Loucy (cell line): Measurements from ENCODE around the gene ZSWIM8.

Source experiments
- H2AFZ ChIP-seq: fragments of 200-600 bp; sonication (generic); 2 replicates; pipeline ENCODE4 v1.6.0; 2016; ENCODE audit warnings: antibody characterized with exemption, mild to moderate bottlenecking, low read length, moderate library complexity
- H3F3A ChIP-seq: fragments of 200-600 bp; 2 replicates; pipeline ENCODE4 v1.6.0; 2016; ENCODE audit warnings: antibody characterized with exemption, low read depth, mild to moderate bottlenecking
- H3K27me3 ChIP-seq: fragments of 200-600 bp; sonication (generic); 2 replicates; pipeline ENCODE4 v1.6.1; 2014; ENCODE audit warnings: low read length, mild to moderate bottlenecking; ENCODE audit not compliant: insufficient read depth, poor library complexity, severe bottlenecking
- H3K36me3 ChIP-seq: fragments of 200-600 bp; sonication (generic); 2 replicates; pipeline ENCODE4 v1.6.1; 2016; ENCODE audit warnings: low read length; ENCODE audit not compliant: insufficient read depth
- H3K4me1 ChIP-seq: fragments of 200-600 bp; sonication (generic); 2 replicates; pipeline ENCODE4 v1.5.1; 2014; ENCODE audit warnings: low read length, mild to moderate bottlenecking; ENCODE audit not compliant: insufficient read depth, poor library complexity, severe bottlenecking
- H3K4me2 ChIP-seq: fragments of 200-600 bp; sonication (generic); 2 replicates; pipeline ENCODE4 v1.6.0; 2014; ENCODE audit warnings: antibody characterized with exemption, low read length, low read depth, mild to moderate bottlenecking; ENCODE audit not compliant: poor library complexity, severe bottlenecking
- H3K4me3 ChIP-seq: fragments of 200-600 bp; sonication (generic); 2 replicates; pipeline ENCODE4 v1.5.1; 2014; ENCODE audit warnings: low read length, mild to moderate bottlenecking, mixed read lengths; ENCODE audit not compliant: poor library complexity, severe bottlenecking
- H3K79me2 ChIP-seq: fragments of 200-600 bp; sonication (generic); 2 replicates; pipeline ENCODE4 v1.6.1; 2014; ENCODE audit warnings: low read length; ENCODE audit not compliant: insufficient read depth
- H3K9ac ChIP-seq: fragments of 200-600 bp; sonication (generic); 2 replicates; pipeline ENCODE4 v1.6.0; 2014; ENCODE audit warnings: mild to moderate bottlenecking, low read depth, low read length, moderate library complexity; ENCODE audit not compliant: poor library complexity, severe bottlenecking
- H3K9me2 ChIP-seq: fragments of 200-600 bp; sonication (generic); replicated peaks from 2 replicates; pipeline ENCODE4 v1.6.1; 2016; ENCODE audit warnings: low read depth, low read length, mixed read lengths
- H3K9me3 ChIP-seq: fragments of 200-600 bp; sonication (generic); 2 replicates; pipeline ENCODE4 v1.6.1; 2014; ENCODE audit warnings: mild to moderate bottlenecking, antibody characterized with exemption, low read length, low read depth; ENCODE audit not compliant: insufficient read depth
- H4K20me1 ChIP-seq: fragments of 200-600 bp; sonication (generic); 2 replicates; pipeline ENCODE4 v1.6.0; 2014; ENCODE audit warnings: antibody characterized with exemption, low read length, mild to moderate bottlenecking; ENCODE audit not compliant: insufficient read depth, poor library complexity, severe bottlenecking
- EZH2phosphoT487 ChIP-seq: fragments of 200-600 bp; IDR thresholded peaks from 2 replicates; pipeline ENCODE4 v1.6.1; 2018; ENCODE audit warnings: antibody characterized with exemption, mild to moderate bottlenecking, moderate library complexity, borderline replicate concordance
- TF ChIP-seq, protein P1 (sequence below): fragments of 200-600 bp; sonication (generic); conservative IDR thresholded peaks from 2 replicates; pipeline ENCODE4 v1.5.1; 2014; ENCODE audit warnings: mild to moderate bottlenecking, antibody characterized with exemption, low read length

Gene ZSWIM8

DNA sequence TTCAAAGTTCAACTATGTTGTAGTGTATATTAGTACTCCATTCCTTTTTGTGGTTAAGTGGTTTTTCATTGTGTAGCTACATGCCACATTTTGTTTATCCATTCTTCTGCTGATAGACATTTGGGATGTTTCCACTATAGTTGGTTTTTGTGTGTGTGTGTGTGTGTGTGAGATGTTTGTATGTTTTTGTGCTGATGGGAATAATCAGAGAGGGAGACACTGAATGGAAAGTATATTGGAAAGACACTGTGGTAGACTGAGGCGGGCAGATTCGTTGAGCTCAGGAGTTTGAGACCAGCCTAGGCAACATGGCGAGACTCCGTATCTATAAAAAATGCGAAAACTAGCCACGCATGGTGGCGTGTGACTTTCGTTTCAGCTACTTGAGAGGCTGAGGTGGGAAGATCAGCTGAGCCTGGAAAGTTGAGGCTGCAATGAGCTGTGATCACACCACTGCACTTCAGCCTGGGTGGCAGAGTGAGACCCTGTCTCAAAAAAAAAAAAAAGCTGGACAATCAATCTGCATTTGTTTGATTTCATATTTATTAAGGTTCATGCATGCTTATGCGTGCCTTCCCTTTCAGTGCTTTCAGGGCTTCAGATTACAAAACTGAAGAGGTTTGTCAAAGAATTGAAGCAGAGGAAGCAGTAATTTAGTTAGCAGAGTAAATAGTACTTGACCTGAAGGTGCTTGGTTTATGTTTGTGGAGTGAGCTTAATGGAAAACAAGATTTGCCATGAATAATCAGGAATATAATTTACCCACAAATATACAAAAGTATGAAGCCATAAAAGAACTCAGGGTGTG lies 26.5 kb upstream of the ZSWIM8 start:
- H3K79me2 ChIP-seq, result peaks cover 7% of the 10 kb centered on the region; the same call in 1 of the 2 replicates
- no peaks in the 10 kb centered on the region for H3K9me3 ChIP-seq
- no peaks in the 10 kb centered on the region for H3F3A ChIP-seq
- TF ChIP-seq, protein P1, sequence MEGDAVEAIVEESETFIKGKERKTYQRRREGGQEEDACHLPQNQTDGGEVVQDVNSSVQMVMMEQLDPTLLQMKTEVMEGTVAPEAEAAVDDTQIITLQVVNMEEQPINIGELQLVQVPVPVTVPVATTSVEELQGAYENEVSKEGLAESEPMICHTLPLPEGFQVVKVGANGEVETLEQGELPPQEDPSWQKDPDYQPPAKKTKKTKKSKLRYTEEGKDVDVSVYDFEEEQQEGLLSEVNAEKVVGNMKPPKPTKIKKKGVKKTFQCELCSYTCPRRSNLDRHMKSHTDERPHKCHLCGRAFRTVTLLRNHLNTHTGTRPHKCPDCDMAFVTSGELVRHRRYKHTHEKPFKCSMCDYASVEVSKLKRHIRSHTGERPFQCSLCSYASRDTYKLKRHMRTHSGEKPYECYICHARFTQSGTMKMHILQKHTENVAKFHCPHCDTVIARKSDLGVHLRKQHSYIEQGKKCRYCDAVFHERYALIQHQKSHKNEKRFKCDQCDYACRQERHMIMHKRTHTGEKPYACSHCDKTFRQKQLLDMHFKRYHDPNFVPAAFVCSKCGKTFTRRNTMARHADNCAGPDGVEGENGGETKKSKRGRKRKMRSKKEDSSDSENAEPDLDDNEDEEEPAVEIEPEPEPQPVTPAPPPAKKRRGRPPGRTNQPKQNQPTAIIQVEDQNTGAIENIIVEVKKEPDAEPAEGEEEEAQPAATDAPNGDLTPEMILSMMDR, result no peak
- TF ChIP-seq EZH2phosphoT487, result no peak
- H3K36me3 ChIP-seq, result peaks cover 60% of the 10 kb centered on the region
- H3K4me2 ChIP-seq, result no peak overlapping the region
- no peaks in the 10 kb centered on the region for H3K9me2 ChIP-seq
- H3K27me3 ChIP-seq, result no peaks in the 10 kb centered on the region
- no peak overlapping the region for H2AFZ ChIP-seq
- no peak overlapping the region for H3K4me3 ChIP-seq
- H3K4me1 ChIP-seq, result no peaks in the 10 kb centered on the region
- H4K20me1 ChIP-seq, result no peaks in the 10 kb centered on the region
- no peak overlapping the region for H3K9ac ChIP-seq

DNA sequence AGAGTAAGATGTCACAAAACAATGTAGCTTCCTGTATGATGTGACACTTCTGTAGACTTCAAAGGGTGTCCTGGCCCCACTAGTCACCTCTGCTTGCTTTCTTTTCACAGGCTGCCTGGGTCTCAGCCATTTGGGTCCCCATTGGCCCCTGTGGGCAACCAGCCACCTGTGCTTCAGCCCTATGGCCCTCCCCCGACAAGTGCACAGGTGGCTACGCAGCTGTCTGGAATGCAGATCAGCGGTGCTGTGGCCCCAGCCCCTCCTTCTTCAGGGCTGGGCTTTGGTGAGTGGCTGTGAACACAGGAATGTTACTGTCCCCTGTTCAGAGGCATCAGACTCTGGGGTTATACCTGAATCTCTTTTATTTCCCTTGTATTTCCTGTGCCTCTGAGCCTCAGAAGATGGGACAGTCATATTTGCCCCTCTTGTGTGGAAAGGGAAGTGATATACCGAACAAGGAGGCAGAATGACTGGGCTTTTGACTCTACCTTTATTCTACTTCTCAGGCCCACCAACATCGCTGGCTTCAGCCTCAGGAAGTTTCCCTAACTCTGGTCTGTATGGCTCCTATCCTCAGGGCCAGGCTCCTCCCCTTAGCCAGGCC lies 25.8 kb upstream of the ZSWIM8 start:
- H3F3A ChIP-seq, result no peaks in the 10 kb centered on the region
- H3K4me2 ChIP-seq, result no peak overlapping the region
- H4K20me1 ChIP-seq, result no peaks in the 10 kb centered on the region
- no peak overlapping the region for H2AFZ ChIP-seq
- peaks cover 7% of the 10 kb centered on the region; the same call in 1 of the 2 replicates for H3K79me2 ChIP-seq
- no peaks in the 10 kb centered on the region for H3K4me1 ChIP-seq
- peaks cover 59% of the 10 kb centered on the region for H3K36me3 ChIP-seq
- no peak overlapping the region for H3K9ac ChIP-seq
- H3K9me2 ChIP-seq, result no peaks in the 10 kb centered on the region
- TF ChIP-seq, protein P1, result no peak
- TF ChIP-seq EZH2phosphoT487, result no peak
- H3K9me3 ChIP-seq, result no peaks in the 10 kb centered on the region
- H3K4me3 ChIP-seq, result no peak overlapping the region
- H3K27me3 ChIP-seq, result no peaks in the 10 kb centered on the region

DNA sequence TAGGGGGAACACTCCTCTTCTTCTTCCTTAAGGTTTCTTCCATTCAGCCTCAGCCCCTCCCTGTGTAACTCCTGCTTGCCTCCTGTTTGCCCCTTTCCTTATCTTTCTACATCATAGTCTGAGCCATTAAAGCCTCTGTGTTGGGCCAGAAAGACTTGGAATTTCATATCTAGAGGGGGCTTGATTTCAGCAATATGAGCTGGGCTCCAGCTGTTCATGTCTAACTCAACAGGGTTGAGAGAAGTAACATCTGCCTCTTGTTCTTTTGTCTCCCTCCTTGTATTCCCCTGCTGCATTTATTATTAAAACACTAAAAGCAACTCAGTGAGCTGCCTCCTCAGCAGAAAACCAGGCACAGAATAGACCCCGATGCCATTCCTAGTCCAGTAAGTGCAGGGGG lies 23.6 kb upstream of the ZSWIM8 start:
- Histone ChIP-seq H3F3A (no peaks in the 10 kb centered on the region), H3K36me3 (peaks cover 80% of the 10 kb centered on the region), H4K20me1 (no peaks in the 10 kb centered on the region), H2AFZ (no peak overlapping the region), H3K4me1 (no peaks in the 10 kb centered on the region), H3K27me3 (no peaks in the 10 kb centered on the region), H3K79me2 (peaks cover 7% of the 10 kb centered on the region; the same call in 1 of the 2 replicates), H3K9me3 (no peaks in the 10 kb centered on the region), H3K4me2 (no peak overlapping the region), H3K9ac (no peak overlapping the region), H3K9me2 (no peaks in the 10 kb centered on the region), H3K4me3 (no peak overlapping the region)
- no peak for TF ChIP-seq EZH2phosphoT487
- TF ChIP-seq, protein P1, result no peak
